NCI-H2029 (cell line): Measurements from ENCODE around the gene DUOX2.
"Not testable (repeated sequence)": the region's sequence is repeated elsewhere in the genome, so short reads cannot be mapped to it uniquely, and the experiment has no call there.

ENCODE experiments used
- DNase-seq: peaks from one replicate; lab custom pipeline; 2025; lab: John Stamatoyannopoulos, UW

DUOX2 gene

DNA sequence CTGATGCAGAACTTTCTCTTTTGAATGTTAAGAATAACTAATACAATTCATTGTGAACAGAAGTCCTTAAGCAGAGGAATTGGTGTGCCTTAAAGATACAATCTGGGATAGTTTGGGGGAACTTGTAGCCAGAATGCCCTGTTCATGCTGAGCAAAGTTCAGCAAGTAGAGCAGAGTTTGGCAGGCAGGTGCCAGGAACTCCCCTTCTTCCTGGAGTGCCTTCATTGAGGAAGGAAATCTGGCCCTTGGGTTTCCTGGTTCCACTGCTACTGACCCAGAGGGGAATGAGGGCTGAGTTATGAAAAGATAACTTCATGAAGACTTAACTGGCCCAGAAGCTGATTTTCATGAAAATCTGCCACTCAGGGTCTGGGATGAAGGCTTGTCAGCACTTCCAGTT is 40.4 kb downstream of the DUOX2 start:
- not testable (repeated sequence) for DNase-seq

DNA sequence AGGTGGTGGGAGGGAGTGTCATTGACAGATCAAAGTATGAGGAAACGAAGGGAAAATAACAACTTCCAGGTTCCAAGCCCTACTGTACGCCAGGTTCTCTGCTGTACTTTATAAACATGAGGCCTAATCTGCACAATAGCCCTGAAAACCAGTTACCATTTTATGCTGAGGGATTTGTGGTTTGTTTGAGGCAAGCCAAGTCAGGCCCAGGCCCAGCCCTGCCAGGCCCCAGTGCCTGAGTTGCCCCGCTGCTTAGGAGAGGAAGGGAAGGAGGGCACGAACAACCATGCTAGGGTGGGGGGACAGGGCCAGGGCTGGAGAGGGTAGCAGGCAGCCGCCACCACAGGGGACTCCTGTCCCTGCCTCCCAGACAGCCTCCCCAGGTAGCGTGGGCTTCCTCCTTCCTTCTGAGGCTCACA is 44.0 kb downstream of the DUOX2 start:
- not testable (repeated sequence) for DNase-seq

DNA sequence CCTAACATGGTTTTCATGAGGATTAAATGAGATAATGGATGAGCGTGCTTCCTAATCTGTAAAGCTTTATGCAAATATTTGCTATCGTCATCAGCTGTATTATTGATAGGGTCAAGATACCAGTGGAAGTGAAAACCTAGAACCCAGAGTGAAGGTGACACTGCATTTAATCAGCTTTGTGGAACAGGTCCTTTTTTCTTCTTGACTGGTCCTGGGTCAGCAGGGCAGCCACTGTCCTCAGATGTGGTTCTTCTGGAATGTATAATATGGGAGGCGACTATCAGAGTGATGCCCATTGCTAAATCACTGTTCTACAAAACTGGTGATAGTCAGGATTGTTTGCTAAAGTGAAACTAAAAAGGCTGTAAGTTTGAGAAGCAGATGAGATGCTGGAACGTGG is 49.6 kb downstream of the DUOX2 start:
- DNase-seq = no peak

DNA sequence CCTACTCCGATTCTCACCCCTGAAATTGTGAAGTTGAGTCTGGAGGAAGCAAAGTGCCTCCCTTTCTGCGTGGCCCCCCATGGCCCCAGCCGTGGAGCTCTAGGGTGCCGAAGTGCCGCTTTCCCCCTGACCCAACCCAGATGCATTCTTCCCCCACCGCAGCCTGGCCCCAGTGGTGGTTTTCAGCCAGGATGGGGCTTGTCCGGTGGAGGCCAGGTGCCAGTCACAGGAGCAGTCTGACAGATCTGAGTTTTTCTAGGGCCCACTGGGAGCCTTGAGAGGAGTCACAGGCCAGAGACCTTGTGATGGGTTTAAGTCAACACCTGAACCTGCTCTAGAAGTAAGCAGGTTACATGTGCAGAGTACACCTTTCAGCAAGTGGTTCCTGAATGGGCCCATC is 51.7 kb downstream of the DUOX2 start:
- DNase-seq = not testable (repeated sequence)

DNA sequence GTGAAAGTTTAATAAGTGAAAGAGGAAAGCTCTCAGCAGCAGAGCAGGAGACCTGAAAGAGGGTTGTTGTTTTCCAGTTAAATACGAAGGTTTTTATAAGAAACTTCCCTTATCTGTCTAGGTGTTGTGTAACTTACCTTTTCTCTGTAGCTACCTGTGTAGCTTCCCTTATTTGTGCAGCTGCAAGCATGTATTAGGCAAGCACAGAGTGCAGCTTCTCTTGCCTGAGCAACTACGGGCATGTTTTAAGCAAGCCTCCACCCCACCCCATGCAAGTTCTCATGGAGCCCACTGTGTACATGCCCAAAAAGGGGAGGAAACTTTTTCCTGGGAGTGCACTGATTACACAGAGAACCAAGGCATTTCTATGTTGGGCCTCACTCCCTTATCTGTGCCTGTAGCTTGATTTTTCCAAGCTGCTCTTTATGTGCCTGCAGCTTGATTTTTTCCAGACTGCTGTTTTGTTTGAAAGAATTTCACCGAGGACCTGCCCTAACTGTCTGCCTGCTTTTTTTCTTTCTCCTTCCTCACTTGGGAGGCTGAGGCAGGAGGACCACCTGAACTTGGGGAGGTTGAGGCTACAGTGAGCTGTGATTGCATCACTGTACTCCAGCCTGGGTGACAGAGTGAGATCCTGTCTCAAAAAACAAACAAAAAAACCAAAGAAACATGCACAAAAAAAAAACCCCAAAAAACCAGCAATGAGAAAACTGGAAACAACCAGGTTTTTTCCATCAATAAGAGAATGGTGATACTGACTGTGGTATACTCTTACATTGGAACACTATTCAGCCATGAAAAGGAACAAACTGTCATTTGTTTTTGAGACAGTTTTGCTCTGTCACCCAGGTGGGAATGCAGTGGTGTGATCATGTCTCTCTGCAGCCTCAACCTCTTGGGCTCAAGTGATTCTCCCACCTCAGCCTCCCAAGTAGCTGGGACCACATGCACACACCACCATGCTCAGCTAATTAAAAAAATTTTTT is 55.0 kb downstream of the DUOX2 start:
- not testable (repeated sequence) for DNase-seq

DNA sequence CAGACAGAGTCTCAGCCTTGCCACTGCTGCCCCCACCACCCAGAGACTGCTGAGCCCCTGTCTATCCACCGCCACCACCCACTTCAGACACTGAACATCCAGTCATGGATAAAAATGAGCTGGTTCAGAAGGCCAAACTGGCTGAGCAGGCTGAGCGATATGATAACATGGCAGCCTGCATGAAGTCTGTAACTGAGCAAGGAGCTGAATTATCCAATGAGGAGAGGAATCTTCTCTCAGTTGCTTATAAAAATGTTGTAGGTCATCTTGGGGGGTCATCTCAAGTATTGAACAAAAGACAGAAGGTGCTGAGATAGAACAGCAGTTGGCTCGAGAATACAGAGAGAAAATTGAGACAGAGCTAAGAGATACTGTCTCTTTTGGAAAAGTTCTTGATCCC is 61.3 kb downstream of the DUOX2 start:
- not testable (repeated sequence) for DNase-seq

DNA sequence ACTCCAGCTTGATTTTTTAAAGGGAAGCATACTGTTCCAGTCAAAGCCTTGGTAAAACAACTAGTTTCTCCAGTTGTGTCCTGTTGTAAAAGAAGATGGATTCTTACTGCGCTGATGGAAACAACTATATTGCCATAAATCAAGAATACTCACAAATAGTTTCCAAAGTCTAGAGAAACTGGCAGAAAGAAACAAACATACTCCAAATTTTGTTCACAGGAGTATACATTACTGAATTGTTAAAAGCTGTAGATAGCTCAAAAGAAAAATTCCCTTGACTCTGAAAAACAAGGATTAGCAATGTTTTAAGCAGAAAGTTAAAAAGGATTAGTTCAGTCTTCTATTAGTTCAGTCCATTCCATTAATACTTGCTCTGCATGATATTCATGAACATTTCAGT is 63.4 kb downstream of the DUOX2 start:
- DNase-seq = no peak

DNA sequence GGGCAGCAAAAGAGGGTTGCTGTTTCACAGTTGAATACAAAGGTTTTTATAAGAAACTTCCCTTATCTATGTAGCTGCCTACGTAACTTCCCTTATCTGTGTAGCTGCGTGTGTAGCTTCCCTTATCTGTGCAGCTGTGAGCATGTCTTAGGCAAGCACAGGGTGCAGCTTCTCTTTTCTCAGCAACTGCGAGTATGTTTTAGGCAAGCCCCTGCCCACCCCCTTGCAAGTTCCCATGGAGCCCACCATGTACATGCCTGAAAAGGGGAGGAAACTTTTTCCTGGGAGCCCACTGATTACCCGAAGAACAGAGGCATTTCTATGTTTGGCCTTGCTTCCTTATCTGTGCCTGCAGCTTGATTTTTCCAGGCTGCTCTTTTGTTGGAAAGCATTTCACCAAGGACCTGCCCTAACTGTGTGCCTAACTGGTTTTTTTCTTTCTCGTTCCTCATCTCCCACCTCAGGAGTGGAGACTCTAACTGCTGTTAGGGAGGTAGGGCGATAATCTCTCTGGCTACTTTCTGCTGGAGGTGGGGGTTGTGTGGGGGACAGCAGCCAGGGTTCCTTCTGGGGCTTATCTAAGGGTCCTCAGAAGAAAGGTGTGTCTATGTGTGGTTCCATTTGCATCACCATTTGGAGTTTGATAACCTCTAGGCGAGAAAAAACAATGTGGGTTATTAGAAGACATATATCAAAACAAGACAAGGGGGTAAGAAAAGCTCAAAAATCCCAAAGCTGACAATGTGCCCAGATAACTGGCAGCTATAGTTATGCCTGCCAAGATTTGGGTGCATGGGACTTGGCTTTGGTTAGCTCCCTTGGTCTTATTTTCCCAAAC is 65.0 kb downstream of the DUOX2 start:
- DNase-seq = no peak

DNA sequence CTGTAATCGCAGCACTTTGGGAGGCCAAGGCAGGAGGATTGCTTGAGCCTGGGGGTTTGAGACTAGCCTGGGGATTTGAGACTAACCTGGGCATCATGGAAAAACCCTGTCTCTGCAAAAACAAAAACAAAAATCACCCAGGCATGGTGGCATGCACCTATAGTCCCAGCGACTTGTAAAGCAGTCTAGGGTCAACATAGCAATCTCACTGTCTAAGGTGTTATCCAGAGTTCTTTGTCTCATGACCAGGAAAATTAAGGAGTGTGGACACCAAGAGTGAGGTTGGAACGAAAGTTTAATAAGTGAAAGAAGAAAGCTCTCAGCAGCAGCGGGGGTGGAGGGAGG is 65.6 kb downstream of the DUOX2 start:
- not testable (repeated sequence) for DNase-seq

DNA sequence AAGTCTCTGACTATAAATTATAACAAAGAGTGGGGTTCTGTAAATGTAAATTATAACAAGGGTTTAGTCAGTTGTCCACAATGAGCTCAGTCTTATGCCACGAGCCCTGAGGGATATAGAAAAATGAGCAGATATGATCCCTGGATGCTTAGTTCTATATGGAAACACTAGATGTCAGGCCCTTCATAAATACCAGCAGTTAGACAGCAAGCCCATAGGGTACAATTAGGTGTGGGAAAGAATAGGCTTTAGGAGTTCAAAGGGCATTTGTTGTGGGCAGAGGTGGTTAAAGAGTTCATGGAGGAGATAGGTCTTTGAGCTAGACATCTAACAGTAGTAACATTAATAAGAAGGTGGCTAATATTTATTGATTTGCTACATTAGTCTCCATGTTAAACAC is 69.7 kb downstream of the DUOX2 start:
- DNase-seq = not testable (repeated sequence)

DNA sequence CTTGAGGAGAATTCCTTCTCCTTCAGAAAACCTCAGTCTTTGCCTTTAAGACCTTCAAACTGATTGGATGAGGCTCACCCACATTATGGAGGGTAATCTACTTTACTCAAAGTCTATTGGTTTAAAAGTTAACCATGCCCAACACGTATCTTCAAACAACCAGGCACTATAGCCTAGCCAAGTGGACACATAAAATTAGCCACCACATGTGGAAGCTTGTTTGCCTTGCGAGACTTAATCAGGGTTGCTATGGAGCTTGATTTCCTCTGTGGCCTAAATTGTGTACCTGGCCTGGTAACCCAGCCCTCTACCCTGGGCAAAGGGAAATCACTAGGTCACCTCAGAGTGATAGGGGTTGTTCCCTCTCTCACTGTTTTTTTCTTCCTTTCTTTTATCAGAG is 71.1 kb downstream of the DUOX2 start:
- not testable (repeated sequence) for DNase-seq
